Measurements from ENCODE around the gene LILRB3.
"Not testable (repeated sequence)": the region's sequence is repeated elsewhere in the genome, so short reads cannot be mapped to it uniquely, and the experiment has no call there.

LILRB3 gene

DNA sequence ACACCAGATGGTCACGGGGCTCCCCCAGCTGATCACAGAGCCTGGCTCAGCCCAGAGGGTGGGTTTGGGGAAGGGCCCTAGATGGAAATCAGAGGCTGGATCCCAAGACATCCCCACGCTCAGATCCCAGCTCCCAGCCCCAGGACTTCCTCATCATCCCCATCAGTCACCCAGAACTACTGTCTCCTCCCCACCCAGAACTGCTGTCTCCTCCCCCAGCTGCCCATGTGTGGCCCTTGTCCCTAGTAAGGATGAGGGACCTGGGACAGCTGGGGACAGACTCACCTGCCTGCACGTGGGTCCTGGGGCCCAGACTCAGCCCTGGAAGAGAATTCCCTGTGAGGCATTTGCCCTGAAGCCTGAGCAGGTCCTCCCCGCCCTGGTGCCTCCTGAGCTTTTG is 19.4 kb upstream of the LILRB3 start:
- not testable (repeated sequence) for DNase-seq (ENCODE audit: low read depth)

DNA sequence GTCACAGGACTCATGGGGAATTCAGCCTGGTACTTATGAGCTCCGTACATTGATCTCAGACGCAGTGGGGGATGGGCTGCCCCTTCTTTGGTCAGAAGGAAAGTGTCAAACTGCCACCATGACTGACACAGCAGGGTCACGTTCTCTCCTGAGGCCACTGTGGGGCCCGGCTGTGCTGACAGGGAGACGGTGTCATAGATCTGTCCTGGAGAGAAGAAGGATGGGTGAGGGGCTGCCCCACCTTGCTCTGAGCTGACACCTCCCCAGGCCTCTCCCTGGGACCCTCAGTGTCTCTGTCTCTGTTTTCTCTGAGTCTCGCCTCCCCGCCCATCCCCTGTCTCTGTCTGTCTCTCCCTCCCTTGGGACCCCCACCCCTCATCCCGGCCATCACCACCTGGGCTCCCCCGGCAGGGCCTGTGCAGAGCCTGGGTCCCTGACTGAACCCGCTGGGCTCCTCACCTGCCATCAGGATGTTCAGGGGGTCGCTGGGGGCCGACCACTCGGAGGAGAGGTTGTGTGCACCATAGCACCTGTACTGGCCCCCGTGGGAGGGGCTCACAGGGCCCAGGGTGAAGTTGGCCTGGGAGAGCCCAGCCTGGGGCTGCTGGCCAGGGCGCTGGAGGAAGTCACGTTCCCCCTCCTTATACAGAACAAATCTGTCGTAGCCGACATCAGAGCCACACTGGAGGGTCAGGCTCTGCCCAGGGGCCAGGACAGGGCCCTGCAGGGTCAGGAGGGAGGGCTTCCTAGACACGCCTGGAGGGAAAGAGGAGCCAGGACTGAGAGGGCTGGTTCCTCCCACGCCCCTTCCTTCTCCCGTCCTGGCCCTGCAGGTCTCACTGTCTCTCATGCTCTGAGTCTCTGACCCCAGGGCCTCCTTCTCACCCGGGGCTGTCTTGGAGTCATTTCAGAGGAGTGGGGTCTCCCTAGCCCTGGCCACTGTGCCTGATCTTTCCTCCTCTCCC is 17.8 kb upstream of the LILRB3 start:
- not testable (repeated sequence) for DNase-seq (ENCODE audit: low read depth)

DNA sequence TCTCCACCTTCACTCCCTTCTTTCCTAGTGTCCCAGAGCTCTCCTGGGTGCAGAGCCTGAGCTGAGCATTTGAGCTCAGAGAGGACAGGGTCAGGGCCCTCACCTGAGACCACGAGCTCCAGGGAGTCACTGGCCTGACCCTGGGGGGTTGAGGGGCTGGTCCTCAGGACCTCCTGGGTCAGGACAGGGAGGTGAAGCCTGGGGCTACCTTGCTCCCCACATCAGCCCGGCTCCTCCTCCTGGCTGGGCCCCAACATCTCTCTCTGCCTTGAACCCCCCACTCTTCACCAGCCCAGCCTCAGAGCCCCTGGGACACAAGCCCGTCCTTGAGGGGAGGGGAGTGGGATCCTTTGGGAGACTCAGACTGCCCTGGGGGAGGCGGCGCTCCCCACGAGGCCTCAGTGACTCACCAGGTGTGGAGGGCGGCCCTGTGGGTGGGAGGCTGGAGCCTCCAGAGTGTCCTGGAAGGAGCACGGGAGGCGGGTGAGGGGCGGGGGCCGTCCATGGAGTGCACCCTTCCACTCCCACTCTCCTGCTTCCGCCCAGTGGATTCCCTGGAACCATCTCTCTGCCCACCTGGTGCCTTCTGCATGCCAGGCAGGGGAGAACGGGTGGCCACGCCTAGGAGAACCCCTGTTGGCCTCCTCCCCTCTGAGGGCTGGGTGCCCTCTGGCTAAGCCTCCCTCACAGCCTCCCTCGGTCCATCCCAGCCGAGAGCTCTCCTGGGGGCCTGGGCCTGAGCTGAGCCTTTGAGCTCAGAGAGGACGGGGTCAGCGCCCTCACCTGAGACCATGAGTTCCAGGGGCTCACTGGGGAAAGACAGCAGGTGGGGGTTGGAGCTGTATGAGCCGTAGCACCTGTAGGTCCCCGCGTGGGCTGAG is 16.9 kb upstream of the LILRB3 start:
- not testable (repeated sequence) for DNase-seq (ENCODE audit: low read depth)

GRCh38 chr19:54233941-54234340 is 11.1 kb upstream of the LILRB3 start:
- no peak for DNase-seq (ENCODE audit: low read depth)

- peak; percentile 57 for DNase-seq (ENCODE audit: low read depth)
Measured at GRCh38 chr19:54231077-54231931, 8.5 kb upstream of the LILRB3 start.

DNA sequence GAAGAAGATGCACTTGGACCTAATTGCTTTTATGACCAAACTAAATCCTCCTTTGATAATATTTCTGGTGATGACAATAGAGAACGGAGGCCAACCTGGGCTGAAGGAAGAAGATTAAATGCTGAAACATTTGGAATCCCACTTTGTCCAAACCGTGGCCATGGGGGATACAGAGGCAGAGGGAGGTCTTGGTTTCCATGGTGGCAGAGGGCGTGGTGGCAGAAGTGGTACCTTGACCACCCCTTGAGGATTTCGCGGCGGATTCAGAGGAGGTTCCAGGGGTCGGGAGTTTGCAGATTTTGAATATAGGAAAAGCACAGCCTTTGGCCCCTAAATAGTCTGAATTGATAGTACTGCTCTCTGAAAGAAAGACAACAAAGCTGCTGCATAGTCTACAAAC is 7.2 kb upstream of the LILRB3 start:
- DNase-seq (ENCODE audit: low read depth): no peak

GRCh38 chr19:54229146-54229545 is 6.3 kb upstream of the LILRB3 start:
- no peak for DNase-seq (ENCODE audit: low read depth)

DNA sequence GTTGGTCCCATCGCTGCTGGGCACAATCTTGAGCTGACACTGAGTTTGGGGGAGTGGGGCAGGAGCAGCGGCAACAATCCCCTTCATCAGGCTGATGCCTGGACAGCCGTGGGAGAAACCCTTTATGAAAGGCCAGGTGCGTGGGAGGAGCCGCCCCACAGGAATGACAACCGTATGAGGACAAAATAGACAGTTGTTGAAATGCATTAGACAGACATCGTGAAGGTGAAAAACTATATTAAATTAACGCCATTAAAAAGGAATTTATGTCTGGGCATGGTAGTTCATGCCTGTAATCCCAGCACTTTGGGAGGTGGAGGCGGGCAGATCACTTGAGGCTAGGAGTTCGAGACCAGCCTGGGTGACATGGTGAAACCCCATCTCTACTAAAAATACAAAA is 1.8 kb upstream of the LILRB3 start:
- DNase-seq (ENCODE audit: low read depth): not testable (repeated sequence)

DNA sequence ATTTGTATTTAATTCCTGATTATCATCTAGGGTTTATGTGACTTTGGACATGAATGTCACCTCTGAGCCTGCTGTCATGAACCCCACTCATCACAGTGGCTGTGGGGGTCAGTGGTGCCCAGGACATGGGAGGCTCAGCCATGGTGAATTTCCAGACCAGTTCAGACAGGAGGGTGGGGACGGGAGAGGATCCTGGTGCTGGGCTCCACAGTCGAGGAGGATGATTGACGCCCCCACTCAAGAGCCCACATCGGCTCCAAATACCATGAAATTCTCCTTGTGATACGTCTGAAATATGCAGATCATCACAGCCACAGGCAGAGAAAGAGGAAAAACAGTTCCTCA is 1.1 kb upstream of the LILRB3 start:
- DNase-seq (ENCODE audit: low read depth): not testable (repeated sequence)

- DNase-seq (ENCODE audit: low read depth): not testable (repeated sequence)
Measured at GRCh38 chr19:54223277-54223936, 600 bp upstream of the LILRB3 start.

GRCh38 chr19:54221947-54222346 is 860 bp downstream of the LILRB3 start:
- not testable (repeated sequence) for DNase-seq (ENCODE audit: low read depth)

- not testable (repeated sequence) for DNase-seq (ENCODE audit: low read depth)
Measured at GRCh38 chr19:54219702-54220101, 3.1 kb downstream of the LILRB3 start.

DNA sequence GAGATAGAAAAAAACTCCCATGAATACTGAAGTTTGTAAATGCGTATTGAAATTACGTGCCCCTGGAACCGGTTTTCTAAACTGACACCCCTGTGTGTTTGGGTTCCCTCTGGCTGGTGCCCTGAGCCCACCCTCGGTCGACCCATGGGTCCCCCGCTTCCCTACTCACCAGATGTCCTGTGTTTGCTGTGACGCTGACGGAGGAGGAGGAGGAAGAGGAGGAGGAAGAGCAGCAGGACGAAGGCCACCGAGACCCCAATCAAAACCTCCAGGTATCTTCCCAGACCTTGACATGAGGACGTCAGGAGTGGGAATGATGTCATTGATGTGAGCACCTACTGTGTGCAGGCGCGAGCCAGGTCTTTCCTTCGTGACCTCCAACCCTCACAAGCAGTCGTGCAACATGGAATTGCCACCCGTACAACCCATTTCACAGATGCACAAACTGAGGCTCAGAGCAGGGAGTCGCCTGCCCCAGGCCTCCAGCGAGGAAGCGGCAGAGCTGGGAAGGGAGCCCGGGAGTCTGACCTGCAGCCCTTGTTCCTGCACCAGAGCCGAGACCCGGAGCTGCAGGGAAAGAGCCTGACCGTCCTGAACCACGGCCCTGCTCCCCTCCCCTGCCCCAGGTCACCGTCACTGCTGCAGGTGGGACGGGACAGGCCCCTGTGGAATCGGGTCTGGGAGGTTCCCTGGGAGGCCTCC is 3.7 kb downstream of the LILRB3 start:
- no peak for DNase-seq (ENCODE audit: low read depth)

DNA sequence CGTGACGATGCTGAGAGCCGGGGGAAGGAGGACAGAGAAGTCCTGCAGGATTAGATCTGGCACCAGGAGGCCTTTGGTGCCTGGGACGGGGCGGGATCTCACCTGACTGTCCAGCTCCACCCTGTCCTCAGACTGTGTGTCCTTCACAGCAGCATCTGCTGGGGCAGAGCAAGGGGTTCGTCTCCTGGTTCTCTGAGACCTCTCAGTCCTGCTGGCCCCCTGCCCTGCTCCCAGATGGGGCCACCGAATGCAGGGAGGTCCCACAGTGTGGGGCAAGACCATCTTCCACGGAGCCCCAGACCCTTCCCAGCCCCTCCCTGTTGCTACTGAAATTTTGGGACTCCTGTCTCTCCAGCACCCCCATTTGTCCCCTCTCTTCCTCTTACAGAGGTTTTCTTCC is 4.5 kb downstream of the LILRB3 start:
- DNase-seq (ENCODE audit: low read depth): no peak

DNA sequence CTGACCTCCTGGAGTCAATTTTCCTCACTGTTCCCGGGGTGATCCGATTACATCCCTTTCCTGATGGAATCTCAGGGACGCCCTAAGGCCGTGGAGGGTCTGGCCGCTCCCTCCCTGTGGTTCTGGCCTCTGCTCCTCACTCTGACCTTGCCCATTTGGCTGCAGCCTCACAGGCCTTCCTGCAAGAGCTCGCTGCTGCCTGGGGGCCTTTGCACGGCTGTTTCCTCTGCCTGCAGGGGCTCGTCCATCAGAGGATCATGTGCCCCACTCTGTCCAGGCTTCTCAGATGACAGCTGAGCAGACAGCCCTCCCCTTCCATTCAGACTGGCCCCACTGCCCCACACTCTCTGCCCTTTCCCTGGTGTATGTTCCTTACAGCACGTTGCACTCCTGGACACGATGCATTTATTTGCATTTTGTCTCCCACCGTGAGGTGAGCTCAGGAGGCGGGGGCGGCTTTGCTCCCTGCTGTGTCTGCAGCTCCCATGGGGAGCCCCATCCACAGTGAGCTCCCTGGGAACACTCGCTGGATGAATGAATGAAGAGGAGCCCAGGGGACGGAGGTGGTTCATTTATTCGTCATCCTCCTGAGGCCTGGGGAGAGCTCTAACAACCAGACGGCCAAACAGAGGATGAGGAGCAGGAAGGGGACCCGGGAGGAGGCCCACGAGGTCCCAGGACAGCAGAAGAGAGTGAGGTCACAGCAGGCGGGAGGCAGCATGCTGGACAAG is 5.1 kb downstream of the LILRB3 start:
- DNase-seq (ENCODE audit: low read depth): not testable (repeated sequence)

DNA sequence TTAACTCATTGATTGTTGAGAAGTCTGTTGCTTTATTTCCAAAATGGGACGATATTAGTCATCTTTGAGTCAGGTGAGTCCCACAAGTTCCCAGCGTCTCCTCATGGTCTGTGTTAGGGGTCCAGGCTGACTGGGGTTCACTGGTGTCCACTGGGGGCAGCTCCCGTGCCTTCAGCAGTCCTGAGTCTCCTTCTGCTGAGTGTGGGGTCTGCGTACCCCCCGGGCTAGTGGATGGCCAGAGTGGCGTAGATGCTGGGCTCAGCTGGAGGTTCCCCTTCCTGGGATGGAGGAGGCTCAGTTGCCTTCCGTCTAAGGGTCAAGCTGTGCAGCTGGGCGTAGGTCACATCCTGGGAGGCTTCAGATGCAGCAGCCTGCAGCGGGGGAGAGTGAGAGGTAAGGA is 5.9 kb downstream of the LILRB3 start:
- no peak for DNase-seq (ENCODE audit: low read depth)

GRCh38 chr19:54214734-54215133 is 8.1 kb downstream of the LILRB3 start:
- not testable (repeated sequence) for DNase-seq (ENCODE audit: low read depth)

DNA sequence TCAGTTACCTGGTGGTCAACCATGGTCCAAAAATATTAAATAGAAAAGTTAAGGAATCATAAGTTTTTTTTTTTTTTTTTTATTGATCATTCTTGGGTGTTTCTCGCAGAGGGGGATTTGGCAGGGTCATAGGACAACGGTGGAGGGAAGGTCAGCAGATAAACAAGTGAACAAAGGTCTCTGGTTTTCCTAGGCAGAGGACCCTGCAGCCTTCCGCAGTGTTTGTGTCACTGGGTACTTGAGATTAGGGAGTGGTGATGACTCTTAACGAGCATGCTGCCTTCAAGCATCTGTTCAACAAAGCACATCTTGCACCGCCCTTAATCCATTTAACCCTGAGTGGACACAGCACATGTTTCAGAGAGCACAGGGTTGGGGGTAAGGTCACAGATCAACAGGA is 8.6 kb downstream of the LILRB3 start:
- DNase-seq (ENCODE audit: low read depth): not testable (repeated sequence)

- no peak for DNase-seq (ENCODE audit: low read depth)
Measured at GRCh38 chr19:54211235-54211634, 11.6 kb downstream of the LILRB3 start.

Data from HS-27A (cell line).